ENCODE data around the gene PPFIA2.

DNA sequence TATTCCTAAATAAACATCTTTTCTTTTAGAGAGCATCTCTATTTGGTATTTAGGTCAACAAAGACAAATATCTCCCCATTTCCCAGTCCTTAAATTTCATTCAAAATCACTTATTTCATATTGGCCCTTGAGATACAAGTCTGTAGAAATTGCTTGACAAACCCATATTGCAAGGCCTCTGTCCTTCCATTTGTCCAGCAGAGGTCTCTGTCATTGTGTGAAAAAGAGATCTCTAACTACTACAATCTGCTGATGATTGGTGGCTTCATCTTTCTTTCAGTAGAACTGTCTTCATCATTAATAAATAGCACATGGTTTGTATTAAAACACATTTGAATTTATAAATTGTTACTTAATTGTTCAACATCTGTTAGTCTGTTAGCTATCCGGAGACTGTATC, 428.7 kb downstream of the PPFIA2 start:
- TF ChIP-seq, protein P1, sequence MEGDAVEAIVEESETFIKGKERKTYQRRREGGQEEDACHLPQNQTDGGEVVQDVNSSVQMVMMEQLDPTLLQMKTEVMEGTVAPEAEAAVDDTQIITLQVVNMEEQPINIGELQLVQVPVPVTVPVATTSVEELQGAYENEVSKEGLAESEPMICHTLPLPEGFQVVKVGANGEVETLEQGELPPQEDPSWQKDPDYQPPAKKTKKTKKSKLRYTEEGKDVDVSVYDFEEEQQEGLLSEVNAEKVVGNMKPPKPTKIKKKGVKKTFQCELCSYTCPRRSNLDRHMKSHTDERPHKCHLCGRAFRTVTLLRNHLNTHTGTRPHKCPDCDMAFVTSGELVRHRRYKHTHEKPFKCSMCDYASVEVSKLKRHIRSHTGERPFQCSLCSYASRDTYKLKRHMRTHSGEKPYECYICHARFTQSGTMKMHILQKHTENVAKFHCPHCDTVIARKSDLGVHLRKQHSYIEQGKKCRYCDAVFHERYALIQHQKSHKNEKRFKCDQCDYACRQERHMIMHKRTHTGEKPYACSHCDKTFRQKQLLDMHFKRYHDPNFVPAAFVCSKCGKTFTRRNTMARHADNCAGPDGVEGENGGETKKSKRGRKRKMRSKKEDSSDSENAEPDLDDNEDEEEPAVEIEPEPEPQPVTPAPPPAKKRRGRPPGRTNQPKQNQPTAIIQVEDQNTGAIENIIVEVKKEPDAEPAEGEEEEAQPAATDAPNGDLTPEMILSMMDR (conservative IDR thresholded peaks at IDR 0.05; ENCODE audit: low read depth, low read length): no peak; the same call in 1 of the 2 replicates
- TF ChIP-seq EZH2 (IDR thresholded peaks at IDR 0.05; ENCODE audit: low read length, unreplicated experiment): no peak

Measured in PC-3 (cell line).